PFSK-1 (cell line): ENCODE data around the gene TBL1Y.

Experiments
- SIN3A ChIP-seq: IDR thresholded peaks from 2 replicates; pipeline ENCODE4 v1.6.1; 2012; ENCODE audit warnings: mild to moderate bottlenecking, low read length, moderate library complexity, borderline replicate concordance; ENCODE audit not compliant: insufficient read depth
- TF ChIP-seq, protein P1 (sequence below), 2 experiments: IDR thresholded peaks; 2 replicates each; pipeline versions ENCODE4 v1.6.1 to v1.8.0; 2011 to 2012; ENCODE audit warnings: low read depth in 2 of 2, low read length in 2 of 2, control low read depth in 1 of 2, inconsistent platforms in 1 of 2, mild to moderate bottlenecking in 1 of 2, moderate library complexity in 1 of 2; ENCODE audit not compliant: insufficient read depth in 1 of 2

DNA sequence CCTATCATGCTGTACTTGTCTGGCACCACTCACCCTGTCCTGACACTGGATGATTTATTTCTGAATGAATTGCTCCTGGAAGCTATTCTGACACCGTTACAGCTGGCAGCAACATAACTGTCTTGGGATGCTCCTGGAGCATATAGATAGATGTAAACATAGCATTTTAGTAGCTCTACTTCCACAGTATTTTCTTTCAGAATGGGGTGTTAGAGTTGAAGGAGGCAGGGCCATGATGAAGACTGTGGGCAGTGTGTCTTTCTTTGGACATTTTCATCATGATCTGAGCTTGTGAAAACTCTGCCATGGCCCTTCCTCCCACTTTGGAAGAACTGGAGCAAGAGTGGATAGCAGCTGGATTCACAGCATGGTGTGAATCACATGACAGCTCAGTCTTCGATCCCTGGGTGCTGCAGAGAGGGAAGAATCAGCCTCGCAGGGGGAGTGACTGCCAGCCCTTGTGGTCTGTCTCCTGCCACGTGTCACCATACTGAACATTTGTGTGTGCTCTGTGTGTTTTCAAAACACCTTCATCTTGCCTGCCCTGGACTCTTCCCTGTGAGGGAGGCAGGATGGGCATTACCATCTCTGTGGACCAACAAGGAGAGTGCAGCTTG is 61.9 kb downstream of the TBL1Y start:
- TF ChIP-seq, protein P1, sequence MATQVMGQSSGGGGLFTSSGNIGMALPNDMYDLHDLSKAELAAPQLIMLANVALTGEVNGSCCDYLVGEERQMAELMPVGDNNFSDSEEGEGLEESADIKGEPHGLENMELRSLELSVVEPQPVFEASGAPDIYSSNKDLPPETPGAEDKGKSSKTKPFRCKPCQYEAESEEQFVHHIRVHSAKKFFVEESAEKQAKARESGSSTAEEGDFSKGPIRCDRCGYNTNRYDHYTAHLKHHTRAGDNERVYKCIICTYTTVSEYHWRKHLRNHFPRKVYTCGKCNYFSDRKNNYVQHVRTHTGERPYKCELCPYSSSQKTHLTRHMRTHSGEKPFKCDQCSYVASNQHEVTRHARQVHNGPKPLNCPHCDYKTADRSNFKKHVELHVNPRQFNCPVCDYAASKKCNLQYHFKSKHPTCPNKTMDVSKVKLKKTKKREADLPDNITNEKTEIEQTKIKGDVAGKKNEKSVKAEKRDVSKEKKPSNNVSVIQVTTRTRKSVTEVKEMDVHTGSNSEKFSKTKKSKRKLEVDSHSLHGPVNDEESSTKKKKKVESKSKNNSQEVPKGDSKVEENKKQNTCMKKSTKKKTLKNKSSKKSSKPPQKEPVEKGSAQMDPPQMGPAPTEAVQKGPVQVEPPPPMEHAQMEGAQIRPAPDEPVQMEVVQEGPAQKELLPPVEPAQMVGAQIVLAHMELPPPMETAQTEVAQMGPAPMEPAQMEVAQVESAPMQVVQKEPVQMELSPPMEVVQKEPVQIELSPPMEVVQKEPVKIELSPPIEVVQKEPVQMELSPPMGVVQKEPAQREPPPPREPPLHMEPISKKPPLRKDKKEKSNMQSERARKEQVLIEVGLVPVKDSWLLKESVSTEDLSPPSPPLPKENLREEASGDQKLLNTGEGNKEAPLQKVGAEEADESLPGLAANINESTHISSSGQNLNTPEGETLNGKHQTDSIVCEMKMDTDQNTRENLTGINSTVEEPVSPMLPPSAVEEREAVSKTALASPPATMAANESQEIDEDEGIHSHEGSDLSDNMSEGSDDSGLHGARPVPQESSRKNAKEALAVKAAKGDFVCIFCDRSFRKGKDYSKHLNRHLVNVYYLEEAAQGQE (IDR thresholded peaks at IDR 0.05; ENCODE audit: insufficient read depth in 1 of 2, low read depth in 2 of 2, low read length in 2 of 2) = no peak
- TF ChIP-seq SIN3A = no peak
